Liver (tissue), 9 donors: Measurements from ENCODE around the gene SMG5. TPM values are rescaled to one million over a fixed set of nuclear protein-coding genes. Genes with fewer than 3 reads are reported as not detected.

ENCODE experiments used
- DNase-seq: peaks from one replicate; pipeline ENCODE4 v3.0.0-alpha.2; 2017; ENCODE audit warnings: low spot score
- H3K27ac ChIP-seq, 2 donors: one replicate each; pipeline ENCODE4 v1.7.0; 2013; ENCODE audit warnings: inconsistent platforms in 2 of 2, low read length in 2 of 2, control low read depth in 1 of 2, low read depth in 1 of 2, mild to moderate bottlenecking in 1 of 2
- H3K27me3 ChIP-seq, 4 donors: one replicate each; pipeline versions ENCODE4 v1.6.1 to v1.7.0; 2013; ENCODE audit warnings: low read length in 3 of 4, inconsistent platforms in 1 of 4, mild to moderate bottlenecking in 1 of 4, moderate library complexity in 1 of 4; ENCODE audit not compliant: control insufficient read depth in 4 of 4, insufficient read depth in 4 of 4
- H3K36me3 ChIP-seq, 4 donors: one replicate each; pipeline versions ENCODE4 v1.6.1 to v1.7.0; 2013; ENCODE audit warnings: low read length in 3 of 4, mild to moderate bottlenecking in 3 of 4, low read depth in 1 of 4, moderate library complexity in 1 of 4; ENCODE audit not compliant: control insufficient read depth in 4 of 4, insufficient read depth in 3 of 4
- H3K4me1 ChIP-seq, 4 donors: one replicate each; pipeline versions ENCODE4 v1.6.1 to v1.7.0; 2013; ENCODE audit warnings: low read length in 3 of 4, mild to moderate bottlenecking in 3 of 4, moderate library complexity in 1 of 4; ENCODE audit not compliant: control insufficient read depth in 4 of 4, insufficient read depth in 4 of 4
- H3K4me3 ChIP-seq, 3 donors: one replicate each; pipeline versions ENCODE4 v1.6.1 to v1.7.0; 2013; ENCODE audit warnings: low read length in 3 of 3, control low read depth in 1 of 3, low read depth in 1 of 3, mild to moderate bottlenecking in 1 of 3
- H3K9ac ChIP-seq, 2 donors: one replicate each; pipeline ENCODE4 v1.7.0; 2013; ENCODE audit warnings: low read length in 2 of 2, mild to moderate bottlenecking in 2 of 2, moderate library complexity in 2 of 2, control low read depth in 1 of 2, low read depth in 1 of 2
- H3K9me3 ChIP-seq, 4 donors: one replicate each; pipeline versions ENCODE4 v1.6.1 to v1.7.0; 2013; ENCODE audit warnings: low read length in 3 of 4; ENCODE audit not compliant: control insufficient read depth in 4 of 4
- FOXA1 ChIP-seq: IDR thresholded peaks from 2 replicates; pipeline ENCODE4 v1.6.1; 2016; ENCODE audit warnings: antibody characterized with exemption
- GABPA ChIP-seq, 2 donors: IDR thresholded peaks in 1 of 2; conservative IDR thresholded peaks in 1 of 2; 2 replicates each; pipeline ENCODE4 v1.6.1; 2016; ENCODE audit warnings: antibody characterized with exemption in 2 of 2, mild to moderate bottlenecking in 1 of 2, moderate library complexity in 1 of 2
- NR2F2 ChIP-seq: IDR thresholded peaks from 2 replicates; pipeline ENCODE4 v1.6.1; 2016; ENCODE audit warnings: antibody characterized with exemption
- RAD21 ChIP-seq, 2 donors: IDR thresholded peaks; 2 replicates each; pipeline ENCODE4 v1.6.1; 2016; ENCODE audit warnings: antibody characterized with exemption in 2 of 2, mild to moderate bottlenecking in 2 of 2
- RXRA ChIP-seq, 2 donors: IDR thresholded peaks; 2 replicates each; pipeline ENCODE4 v1.6.1; 2017 to 2018; ENCODE audit warnings: antibody characterized with exemption in 2 of 2, mild to moderate bottlenecking in 1 of 2
- TAF1 ChIP-seq: conservative IDR thresholded peaks from 2 replicates; pipeline ENCODE4 v1.6.1; 2016; ENCODE audit warnings: antibody characterized with exemption, mild to moderate bottlenecking
- YY1 ChIP-seq: IDR thresholded peaks from 2 replicates; pipeline ENCODE4 v1.6.1; 2016; ENCODE audit warnings: antibody characterized with exemption, mild to moderate bottlenecking
- WGBS: extraction: QIAGEN DNeasy Blood & Tissue Kit; methylation state at CpG from one replicate; pipeline ENCODE4 v1.1.7; 2013; 5-methylcytosine and 5-hydroxymethylcytosine counted together
- polyA plus RNA-seq, 2 donors: library from polyadenylated mRNA; stranded (reverse) in 1 of 2; unstranded in 1 of 2; fragments of 200-250 nt in 1 of 2; fragments of >200 nt in 1 of 2; fragmentation: Nextera tagmentation in 1 of 2; extraction: Ambion mirVana in 1 of 2; gene quantifications; one replicate each; pipeline versions ENCODE4 v1.2.1 to v1.2.3, GENCODE V29; 2013 to 2015
- total RNA-seq, 2 donors: library from RNA; depleted of rRNA; stranded (reverse); fragments of >200 nt; gene quantifications; one replicate each; pipeline ENCODE4 v1.2.3, GENCODE V29; 2014
- TF ChIP-seq, protein P1 (sequence below): fragments of 150-350 bp; IDR thresholded peaks from 2 replicates; pipeline ENCODE4 v1.5.1; 2017; ENCODE audit warnings: improper control_type of control experiment, low read depth, low read length; ENCODE audit not compliant: missing input control
- TF ChIP-seq, protein P2 (sequence below): IDR thresholded peaks from 2 replicates; pipeline ENCODE4 v1.6.1; 2016; ENCODE audit warnings: antibody characterized with exemption
- TF ChIP-seq, protein P3 (sequence below): IDR thresholded peaks from 2 replicates; pipeline ENCODE4 v1.6.1; 2016; ENCODE audit warnings: antibody characterized with exemption
- donor health status: healthy.
- donor health status: healthy.
- donor health status: healthy.
- donor health status: healthy.
- donor health status: healthy.

SMG5 gene
- total and polyA plus RNA-seq, 4 donors, result 22.9 to 59.1 (median 35.7) TPM

DNA sequence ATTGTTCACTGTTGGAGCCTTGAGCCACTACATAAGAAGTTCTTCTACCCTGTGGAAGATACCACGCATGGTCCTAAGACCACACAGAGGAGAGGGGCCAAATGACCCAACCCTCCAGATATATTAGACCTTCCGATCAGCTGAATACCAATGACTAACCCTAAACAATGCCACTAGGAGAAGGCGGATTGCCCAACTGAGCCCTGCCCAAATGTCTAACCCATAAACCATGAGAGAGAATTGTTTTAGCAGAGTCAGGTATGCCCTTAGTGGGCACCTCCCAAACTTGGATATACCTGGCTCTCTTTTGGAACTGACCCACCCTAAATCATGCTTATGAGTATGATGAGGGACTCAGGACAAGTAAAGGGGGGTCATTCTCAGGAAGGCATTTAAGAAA lies 12.3 kb downstream of the SMG5 start:
- Histone ChIP-seq H3K9me3 (no peaks in the 10 kb centered on the region), H3K27ac (no peak overlapping the region), H3K36me3 (peaks cover 16 to 82% (median 64%) of the 10 kb centered on the region in 4 donors), H3K4me3 (no peak overlapping the region), H3K9ac (no peak overlapping the region), H3K4me1 (peaks cover 0 to 14% (median 13%) of the 10 kb centered on the region in 4 donors), H3K27me3 (no peaks in the 10 kb centered on the region)
- no peak for DNase-seq
- TF ChIP-seq FOXA1 (no peak), YY1 (no peak), RXRA (IDR thresholded peaks at IDR 0.05) (no peak), GABPA (IDR thresholded peaks at IDR 0.05 in 1 of 2, conservative IDR thresholded peaks at IDR 0.05 in 1 of 2) (no peak), TAF1 (no peak), RAD21 (IDR thresholded peaks at IDR 0.05) (no peak), NR2F2 (no peak)
- TF ChIP-seq, protein P1, sequence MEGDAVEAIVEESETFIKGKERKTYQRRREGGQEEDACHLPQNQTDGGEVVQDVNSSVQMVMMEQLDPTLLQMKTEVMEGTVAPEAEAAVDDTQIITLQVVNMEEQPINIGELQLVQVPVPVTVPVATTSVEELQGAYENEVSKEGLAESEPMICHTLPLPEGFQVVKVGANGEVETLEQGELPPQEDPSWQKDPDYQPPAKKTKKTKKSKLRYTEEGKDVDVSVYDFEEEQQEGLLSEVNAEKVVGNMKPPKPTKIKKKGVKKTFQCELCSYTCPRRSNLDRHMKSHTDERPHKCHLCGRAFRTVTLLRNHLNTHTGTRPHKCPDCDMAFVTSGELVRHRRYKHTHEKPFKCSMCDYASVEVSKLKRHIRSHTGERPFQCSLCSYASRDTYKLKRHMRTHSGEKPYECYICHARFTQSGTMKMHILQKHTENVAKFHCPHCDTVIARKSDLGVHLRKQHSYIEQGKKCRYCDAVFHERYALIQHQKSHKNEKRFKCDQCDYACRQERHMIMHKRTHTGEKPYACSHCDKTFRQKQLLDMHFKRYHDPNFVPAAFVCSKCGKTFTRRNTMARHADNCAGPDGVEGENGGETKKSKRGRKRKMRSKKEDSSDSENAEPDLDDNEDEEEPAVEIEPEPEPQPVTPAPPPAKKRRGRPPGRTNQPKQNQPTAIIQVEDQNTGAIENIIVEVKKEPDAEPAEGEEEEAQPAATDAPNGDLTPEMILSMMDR, result no peak
- TF ChIP-seq, protein P2, sequence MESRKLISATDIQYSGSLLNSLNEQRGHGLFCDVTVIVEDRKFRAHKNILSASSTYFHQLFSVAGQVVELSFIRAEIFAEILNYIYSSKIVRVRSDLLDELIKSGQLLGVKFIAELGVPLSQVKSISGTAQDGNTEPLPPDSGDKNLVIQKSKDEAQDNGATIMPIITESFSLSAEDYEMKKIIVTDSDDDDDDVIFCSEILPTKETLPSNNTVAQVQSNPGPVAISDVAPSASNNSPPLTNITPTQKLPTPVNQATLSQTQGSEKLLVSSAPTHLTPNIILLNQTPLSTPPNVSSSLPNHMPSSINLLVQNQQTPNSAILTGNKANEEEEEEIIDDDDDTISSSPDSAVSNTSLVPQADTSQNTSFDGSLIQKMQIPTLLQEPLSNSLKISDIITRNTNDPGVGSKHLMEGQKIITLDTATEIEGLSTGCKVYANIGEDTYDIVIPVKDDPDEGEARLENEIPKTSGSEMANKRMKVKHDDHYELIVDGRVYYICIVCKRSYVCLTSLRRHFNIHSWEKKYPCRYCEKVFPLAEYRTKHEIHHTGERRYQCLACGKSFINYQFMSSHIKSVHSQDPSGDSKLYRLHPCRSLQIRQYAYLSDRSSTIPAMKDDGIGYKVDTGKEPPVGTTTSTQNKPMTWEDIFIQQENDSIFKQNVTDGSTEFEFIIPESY, result no peak
- 97% methylated on average over 3 of the region's 3 CpGs for WGBS

DNA sequence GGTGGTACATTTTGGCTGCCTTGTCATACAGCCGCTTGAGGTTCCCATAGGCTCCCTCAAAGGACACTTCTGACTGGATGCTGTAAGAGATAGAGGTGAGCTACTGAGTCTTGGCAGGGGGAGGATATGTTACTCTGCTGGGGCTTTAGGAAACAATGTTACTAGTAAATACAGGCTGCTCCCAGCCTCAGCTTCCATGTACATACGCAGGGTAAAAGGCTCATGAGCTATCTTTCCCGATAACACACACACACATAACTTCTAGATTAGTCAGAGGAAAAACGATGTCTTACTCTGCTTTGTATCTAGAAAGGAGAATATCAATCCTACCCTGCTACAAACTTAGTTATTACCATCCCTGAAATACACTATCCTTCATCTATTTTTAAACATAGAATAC lies 14.3 kb downstream of the SMG5 start:
- H3K27ac ChIP-seq, result no peak overlapping the region
- no peaks in the 10 kb centered on the region for H3K27me3 ChIP-seq
- H3K4me1 ChIP-seq, result peaks cover 0 to 13% (median 12%) of the 10 kb centered on the region in 4 donors
- H3K9me3 ChIP-seq, result no peaks in the 10 kb centered on the region
- H3K4me3 ChIP-seq, result no peak overlapping the region
- 97% methylated on average over 4 of the region's 4 CpGs for WGBS
- TF ChIP-seq, protein P1, result no peak
- TF ChIP-seq, protein P2, result no peak
- no peak for TF ChIP-seq GABPA (IDR thresholded peaks at IDR 0.05 in 1 of 2, conservative IDR thresholded peaks at IDR 0.05 in 1 of 2)
- no peak for TF ChIP-seq RXRA (IDR thresholded peaks at IDR 0.05)
- TF ChIP-seq, protein P3, sequence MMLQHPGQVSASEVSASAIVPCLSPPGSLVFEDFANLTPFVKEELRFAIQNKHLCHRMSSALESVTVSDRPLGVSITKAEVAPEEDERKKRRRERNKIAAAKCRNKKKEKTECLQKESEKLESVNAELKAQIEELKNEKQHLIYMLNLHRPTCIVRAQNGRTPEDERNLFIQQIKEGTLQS, result no peak
- TF ChIP-seq RAD21 (IDR thresholded peaks at IDR 0.05), result no peak
- peaks cover 14 to 78% (median 59%) of the 10 kb centered on the region in 4 donors for H3K36me3 ChIP-seq
- DNase-seq, result no peak
- no peak overlapping the region for H3K9ac ChIP-seq
